ENCODE measurements around the gene SLX4IP.

Gene SLX4IP

DNA sequence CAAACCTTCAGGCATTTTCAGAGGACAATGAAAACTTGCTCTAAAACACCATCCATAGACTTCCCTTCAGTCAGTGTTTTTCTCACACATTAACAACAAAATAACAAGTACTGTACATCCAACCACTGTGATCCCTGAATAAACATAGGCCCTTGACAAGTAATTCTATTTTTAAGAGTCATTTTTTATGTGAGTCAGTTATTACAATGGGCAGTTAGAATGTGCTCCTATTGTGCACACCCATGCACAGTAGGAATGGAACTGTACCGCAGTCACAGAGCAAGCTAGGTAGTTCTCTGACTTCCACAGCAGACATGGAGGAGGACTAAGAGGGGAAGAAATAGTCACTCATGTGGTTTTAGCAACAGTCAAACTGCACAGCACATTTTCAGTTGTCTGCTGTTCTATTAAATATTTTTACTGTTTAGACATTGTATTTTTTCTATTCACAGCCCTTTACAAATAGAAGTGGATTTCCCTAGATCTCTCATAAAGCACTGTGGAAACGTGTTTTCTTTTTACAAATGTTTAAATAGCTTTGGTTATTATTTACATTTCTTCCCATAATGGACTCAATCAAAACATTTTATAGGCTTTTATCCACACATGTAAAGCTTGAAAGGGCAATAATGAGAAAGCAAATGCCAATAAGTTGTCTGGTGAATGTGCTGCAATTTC, 138.3 kb downstream of the SLX4IP start:
- Histone ChIP-seq H3K27ac (replicated peaks) (no peak overlapping the region), H3K4me3 (replicated peaks; ENCODE audit: insufficient read depth, low read length) (no peak overlapping the region), H3K27me3 (ENCODE audit: insufficient read depth, poor library complexity, severe bottlenecking) (no peaks in the 10 kb centered on the region)
- no peak for DNase-seq (ENCODE audit: low read depth in 1 of 2, low spot score in 1 of 2)
- TF ChIP-seq, protein P1, sequence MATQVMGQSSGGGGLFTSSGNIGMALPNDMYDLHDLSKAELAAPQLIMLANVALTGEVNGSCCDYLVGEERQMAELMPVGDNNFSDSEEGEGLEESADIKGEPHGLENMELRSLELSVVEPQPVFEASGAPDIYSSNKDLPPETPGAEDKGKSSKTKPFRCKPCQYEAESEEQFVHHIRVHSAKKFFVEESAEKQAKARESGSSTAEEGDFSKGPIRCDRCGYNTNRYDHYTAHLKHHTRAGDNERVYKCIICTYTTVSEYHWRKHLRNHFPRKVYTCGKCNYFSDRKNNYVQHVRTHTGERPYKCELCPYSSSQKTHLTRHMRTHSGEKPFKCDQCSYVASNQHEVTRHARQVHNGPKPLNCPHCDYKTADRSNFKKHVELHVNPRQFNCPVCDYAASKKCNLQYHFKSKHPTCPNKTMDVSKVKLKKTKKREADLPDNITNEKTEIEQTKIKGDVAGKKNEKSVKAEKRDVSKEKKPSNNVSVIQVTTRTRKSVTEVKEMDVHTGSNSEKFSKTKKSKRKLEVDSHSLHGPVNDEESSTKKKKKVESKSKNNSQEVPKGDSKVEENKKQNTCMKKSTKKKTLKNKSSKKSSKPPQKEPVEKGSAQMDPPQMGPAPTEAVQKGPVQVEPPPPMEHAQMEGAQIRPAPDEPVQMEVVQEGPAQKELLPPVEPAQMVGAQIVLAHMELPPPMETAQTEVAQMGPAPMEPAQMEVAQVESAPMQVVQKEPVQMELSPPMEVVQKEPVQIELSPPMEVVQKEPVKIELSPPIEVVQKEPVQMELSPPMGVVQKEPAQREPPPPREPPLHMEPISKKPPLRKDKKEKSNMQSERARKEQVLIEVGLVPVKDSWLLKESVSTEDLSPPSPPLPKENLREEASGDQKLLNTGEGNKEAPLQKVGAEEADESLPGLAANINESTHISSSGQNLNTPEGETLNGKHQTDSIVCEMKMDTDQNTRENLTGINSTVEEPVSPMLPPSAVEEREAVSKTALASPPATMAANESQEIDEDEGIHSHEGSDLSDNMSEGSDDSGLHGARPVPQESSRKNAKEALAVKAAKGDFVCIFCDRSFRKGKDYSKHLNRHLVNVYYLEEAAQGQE (IDR thresholded peaks at IDR 0.05; ENCODE audit: insufficient replicate concordance, low read depth), result no peak
- no peak for TF ChIP-seq GABPA (IDR thresholded peaks at IDR 0.05; ENCODE audit: low read depth)
- no peak for TF ChIP-seq POLR2AphosphoS5 (IDR thresholded peaks at IDR 0.05; ENCODE audit: low read depth)
- TF ChIP-seq SPI1 (IDR thresholded peaks at IDR 0.05; ENCODE audit: borderline replicate concordance, low read depth), result no peak

DNA sequence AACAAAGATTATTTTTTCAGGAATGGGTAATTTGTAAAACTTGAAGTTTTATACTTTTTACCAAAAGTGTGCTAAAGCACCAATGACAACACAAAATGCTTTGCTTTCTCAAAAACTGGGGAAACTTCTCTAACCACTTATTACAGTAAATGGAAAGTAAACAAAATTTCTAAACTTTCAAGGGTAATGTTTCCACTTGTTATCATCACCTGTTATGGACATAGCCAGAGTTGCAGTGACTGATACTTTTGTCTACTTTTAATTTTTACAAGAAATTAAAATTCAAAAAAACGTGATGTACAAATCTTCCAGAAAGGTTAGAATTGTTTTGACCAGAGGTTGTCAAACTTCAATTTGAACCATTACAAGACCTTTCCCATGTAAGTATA, 138.8 kb downstream of the SLX4IP start:
- TF ChIP-seq GABPA (IDR thresholded peaks at IDR 0.05; ENCODE audit: low read depth) (no peak), POLR2AphosphoS5 (IDR thresholded peaks at IDR 0.05; ENCODE audit: low read depth) (no peak), SPI1 (IDR thresholded peaks at IDR 0.05; ENCODE audit: borderline replicate concordance, low read depth) (no peak)
- TF ChIP-seq, protein P1 (IDR thresholded peaks at IDR 0.05; ENCODE audit: insufficient replicate concordance, low read depth), result no peak
- TF ChIP-seq, protein P2, sequence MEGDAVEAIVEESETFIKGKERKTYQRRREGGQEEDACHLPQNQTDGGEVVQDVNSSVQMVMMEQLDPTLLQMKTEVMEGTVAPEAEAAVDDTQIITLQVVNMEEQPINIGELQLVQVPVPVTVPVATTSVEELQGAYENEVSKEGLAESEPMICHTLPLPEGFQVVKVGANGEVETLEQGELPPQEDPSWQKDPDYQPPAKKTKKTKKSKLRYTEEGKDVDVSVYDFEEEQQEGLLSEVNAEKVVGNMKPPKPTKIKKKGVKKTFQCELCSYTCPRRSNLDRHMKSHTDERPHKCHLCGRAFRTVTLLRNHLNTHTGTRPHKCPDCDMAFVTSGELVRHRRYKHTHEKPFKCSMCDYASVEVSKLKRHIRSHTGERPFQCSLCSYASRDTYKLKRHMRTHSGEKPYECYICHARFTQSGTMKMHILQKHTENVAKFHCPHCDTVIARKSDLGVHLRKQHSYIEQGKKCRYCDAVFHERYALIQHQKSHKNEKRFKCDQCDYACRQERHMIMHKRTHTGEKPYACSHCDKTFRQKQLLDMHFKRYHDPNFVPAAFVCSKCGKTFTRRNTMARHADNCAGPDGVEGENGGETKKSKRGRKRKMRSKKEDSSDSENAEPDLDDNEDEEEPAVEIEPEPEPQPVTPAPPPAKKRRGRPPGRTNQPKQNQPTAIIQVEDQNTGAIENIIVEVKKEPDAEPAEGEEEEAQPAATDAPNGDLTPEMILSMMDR (IDR thresholded peaks at IDR 0.05; ENCODE audit: insufficient read depth, low read length), result no peak
- no peak overlapping the region for H3K4me3 ChIP-seq (replicated peaks; ENCODE audit: insufficient read depth, low read length)
- no peak for DNase-seq (ENCODE audit: low read depth in 1 of 2, low spot score in 1 of 2)
- H3K27me3 ChIP-seq (ENCODE audit: insufficient read depth, poor library complexity, severe bottlenecking), result no peaks in the 10 kb centered on the region
- H3K27ac ChIP-seq (replicated peaks), result no peak overlapping the region

DNA sequence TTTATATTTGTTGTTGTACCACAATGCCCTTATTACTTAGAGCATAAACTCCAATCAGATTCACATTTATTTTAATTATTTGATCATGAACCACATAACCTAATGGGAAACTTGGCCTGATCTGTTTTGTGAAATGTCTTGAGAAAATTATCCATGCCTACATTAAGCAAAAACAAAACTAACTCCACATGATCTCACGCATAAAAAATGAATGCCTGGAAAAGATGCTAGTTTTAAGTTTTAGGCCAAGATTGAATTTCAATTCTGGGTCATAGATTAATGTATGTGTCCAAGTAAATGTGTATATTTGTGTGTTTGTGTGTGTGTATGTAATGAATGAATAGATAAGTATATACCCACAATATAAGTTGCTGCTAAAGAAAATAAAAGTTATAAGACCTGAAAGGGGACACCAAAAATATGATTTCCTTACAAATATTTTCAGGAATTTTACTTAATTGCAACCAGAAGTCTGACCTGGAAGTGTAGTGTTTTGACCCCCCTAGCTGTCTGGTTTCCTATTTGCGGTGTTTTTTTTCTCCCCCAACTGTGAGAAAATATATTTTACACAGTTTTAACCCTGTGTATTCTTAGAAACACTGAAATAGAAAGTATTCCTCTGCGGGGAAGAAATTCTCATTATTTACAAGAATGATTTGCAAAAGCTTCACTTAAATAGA, 141.4 kb downstream of the SLX4IP start:
- TF ChIP-seq, protein P1 (IDR thresholded peaks at IDR 0.05; ENCODE audit: insufficient replicate concordance, low read depth), result no peak
- no peak for TF ChIP-seq SPI1 (IDR thresholded peaks at IDR 0.05; ENCODE audit: borderline replicate concordance, low read depth)
- TF ChIP-seq GABPA (IDR thresholded peaks at IDR 0.05; ENCODE audit: low read depth), result no peak
- TF ChIP-seq POLR2AphosphoS5 (IDR thresholded peaks at IDR 0.05; ENCODE audit: low read depth), result no peak
- TF ChIP-seq, protein P2 (IDR thresholded peaks at IDR 0.05; ENCODE audit: insufficient read depth, low read length), result no peak
- H3K4me3 ChIP-seq (replicated peaks; ENCODE audit: insufficient read depth, low read length), result no peak overlapping the region
- H3K27ac ChIP-seq (replicated peaks), result no peak overlapping the region
- H3K27me3 ChIP-seq (ENCODE audit: insufficient read depth, poor library complexity, severe bottlenecking), result no peaks in the 10 kb centered on the region
- DNase-seq (ENCODE audit: low read depth in 1 of 2, low spot score in 1 of 2), result no peak
